Measurements from ENCODE around the gene MCEMP1. TPM values are rescaled to one million over a fixed set of nuclear protein-coding genes. Genes with fewer than 3 reads are reported as not detected.

MCEMP1 gene
- total RNA-seq, 2 experiments from 2014 or later = not detected

DNA sequence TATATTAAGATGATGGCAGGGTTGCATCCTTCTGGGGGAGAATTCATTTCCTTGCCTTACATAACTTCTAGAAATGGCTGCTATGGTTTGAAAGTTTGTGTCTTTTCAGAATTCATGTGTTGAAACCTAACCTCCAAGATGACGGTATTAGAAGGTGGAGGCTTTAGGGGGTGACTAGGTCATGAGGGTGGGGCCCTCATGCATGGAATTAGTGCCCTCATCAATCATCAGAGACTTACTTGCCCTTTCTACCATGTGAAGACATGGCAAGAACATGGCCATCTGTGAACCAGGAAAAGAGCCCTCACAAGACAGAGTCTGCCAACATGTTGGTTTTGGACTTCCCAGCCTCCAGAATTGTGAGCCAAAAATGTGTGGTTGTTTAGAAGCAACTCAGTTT lies 39.9 kb downstream of the MCEMP1 start:
- Mint-ChIP-seq H3K27me3 (no peaks in the 10 kb centered on the region), H3K36me3 (no peaks in the 10 kb centered on the region), H3K4me3 (no peak overlapping the region), H3K27ac (no peak overlapping the region), H3K9me3 (ENCODE audit: low read depth) (peaks cover 4% of the 10 kb centered on the region), H3K4me1 (peaks cover 8% of the 10 kb centered on the region)
- no peak for DNase-seq
- CTCF ChIA-PET = no interaction called here
- no peak for ATAC-seq

DNA sequence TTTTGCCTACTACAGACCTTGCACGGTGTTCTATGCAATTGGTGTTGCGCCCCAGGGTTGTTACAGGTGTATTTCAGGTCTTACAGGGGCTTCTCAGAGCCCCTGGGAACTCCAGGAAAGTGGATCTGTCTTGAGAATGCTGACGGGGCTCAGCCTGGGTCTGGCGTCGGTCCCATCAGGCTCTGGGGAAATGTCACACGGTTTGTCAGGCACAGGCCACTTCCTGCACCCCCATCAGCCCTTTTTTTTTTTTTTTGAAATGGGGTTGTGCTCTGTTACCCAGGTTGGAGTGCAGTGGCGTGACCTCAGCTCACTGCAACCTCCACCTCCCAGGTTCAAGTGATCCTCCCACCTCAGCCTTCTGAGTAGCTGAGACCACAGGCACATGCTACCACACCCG lies 41.8 kb downstream of the MCEMP1 start:
- H3K4me3 Mint-ChIP-seq = no peak overlapping the region
- H3K27me3 Mint-ChIP-seq = no peaks in the 10 kb centered on the region
- CTCF ChIA-PET = no interaction called here
- H3K4me1 Mint-ChIP-seq = peaks cover 8% of the 10 kb centered on the region
- peaks cover 4% of the 10 kb centered on the region for H3K9me3 Mint-ChIP-seq (ENCODE audit: low read depth)
- ATAC-seq = no peak
- no peaks in the 10 kb centered on the region for H3K36me3 Mint-ChIP-seq
- H3K27ac Mint-ChIP-seq = no peak overlapping the region
- DNase-seq = no peak

DNA sequence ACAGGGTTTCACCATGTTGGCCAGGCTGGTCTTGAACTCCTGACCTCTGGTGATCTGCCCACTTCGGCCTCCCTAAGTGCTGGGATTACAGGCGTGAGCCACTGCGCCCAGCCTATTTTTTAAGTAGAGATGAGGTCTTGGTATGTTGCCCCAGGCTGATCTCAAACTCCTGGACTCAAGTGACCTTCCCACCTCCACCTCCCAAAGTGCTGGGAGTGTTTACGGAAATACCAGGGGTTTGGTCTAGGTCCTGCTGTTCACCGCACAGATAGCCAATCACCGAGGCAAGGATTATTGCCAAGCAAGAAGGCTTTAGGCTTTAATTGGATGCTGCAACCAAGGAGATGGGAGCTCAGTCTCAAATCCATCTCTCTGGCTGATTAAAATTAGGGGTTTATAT lies 43.5 kb downstream of the MCEMP1 start:
- no peak overlapping the region for H3K27ac Mint-ChIP-seq
- DNase-seq (no peak), ATAC-seq (no peak)
- H3K9me3 Mint-ChIP-seq (ENCODE audit: low read depth) = peaks cover 4% of the 10 kb centered on the region
- H3K4me3 Mint-ChIP-seq = no peak overlapping the region
- H3K36me3 Mint-ChIP-seq = no peaks in the 10 kb centered on the region
- no peaks in the 10 kb centered on the region for H3K27me3 Mint-ChIP-seq
- H3K4me1 Mint-ChIP-seq = peaks cover 4% of the 10 kb centered on the region
- CTCF ChIA-PET = no interaction called here

DNA sequence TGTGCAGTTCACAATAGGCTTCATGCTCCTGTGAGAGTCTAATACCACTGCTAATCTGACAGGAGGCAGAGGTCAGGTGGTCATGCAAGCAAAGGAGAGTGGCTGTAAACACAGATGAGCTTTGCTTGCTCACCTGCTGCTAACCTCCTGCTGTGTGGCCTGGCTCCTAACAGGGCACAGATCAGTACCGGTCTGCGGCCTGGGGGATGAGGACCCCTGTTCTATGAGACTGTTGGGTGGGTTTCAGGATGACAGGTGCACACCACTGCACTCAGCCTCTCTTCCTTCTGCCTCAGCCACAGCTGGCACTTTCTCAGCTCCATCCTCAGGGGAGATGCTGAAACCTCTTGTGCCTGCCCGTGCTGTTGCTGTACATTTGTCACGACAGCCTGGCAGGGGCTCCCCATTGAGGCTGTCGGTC lies 45.4 kb downstream of the MCEMP1 start:
- Mint-ChIP-seq H3K4me1 (peaks cover 4% of the 10 kb centered on the region), H3K27me3 (peaks cover under 1% of the 10 kb centered on the region), H3K27ac (no peak overlapping the region), H3K9me3 (ENCODE audit: low read depth) (no peaks in the 10 kb centered on the region), H3K36me3 (no peaks in the 10 kb centered on the region), H3K4me3 (no peak overlapping the region)
- no peak for ATAC-seq
- DNase-seq = no peak
- CTCF ChIA-PET = no interaction called here

DNA sequence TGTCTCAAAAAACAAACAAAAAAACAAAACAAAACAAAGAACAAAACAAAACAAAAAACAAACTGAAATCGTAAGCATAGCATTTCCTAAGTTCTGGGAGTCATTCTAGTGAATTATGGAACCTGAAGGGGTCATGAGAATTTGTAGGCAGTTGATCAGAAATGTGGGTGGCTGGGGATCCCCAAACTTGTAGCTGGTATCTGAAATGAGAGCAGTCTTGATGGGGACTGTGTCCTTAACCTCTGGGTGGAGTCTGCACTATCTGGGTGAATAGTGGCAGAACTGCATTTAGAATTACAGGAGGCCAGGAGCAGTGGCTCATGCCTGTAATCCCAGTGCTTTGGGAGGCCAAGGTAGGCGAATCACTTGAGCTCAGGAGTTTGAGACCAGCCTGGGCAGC lies 48.9 kb downstream of the MCEMP1 start:
- Mint-ChIP-seq H3K9me3 (ENCODE audit: low read depth) (no peaks in the 10 kb centered on the region), H3K4me1 (no peaks in the 10 kb centered on the region), H3K36me3 (no peaks in the 10 kb centered on the region), H3K27me3 (peaks cover 29% of the 10 kb centered on the region), H3K4me3 (no peak overlapping the region), H3K27ac (no peak overlapping the region)
- CTCF ChIA-PET = interaction anchor here (0.6 kb wide), 1 partner anchor 11 kb away, joined by 3 read pairs; no protein-coding TSS in a partner anchor
- ATAC-seq (no peak), DNase-seq (no peak)

DNA sequence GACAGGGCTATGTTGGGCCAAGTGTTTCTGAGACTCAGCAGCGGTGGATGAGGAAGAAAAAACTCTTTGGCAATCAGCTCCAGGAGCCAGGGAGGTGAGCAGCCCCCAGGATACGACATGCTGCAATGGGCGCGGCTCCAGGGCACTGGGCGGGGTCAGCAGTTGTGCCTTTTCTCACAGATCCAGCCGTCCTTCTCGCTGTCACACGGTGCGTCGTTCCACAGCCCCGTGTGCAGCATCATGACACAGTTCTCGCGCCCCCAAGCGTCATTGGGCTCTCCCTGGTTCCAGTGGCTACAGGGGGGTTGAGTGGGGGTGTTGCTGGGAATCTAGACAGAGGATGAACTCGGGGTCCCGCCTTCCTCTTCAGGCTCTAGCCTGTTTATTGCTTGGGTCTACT lies 52.3 kb downstream of the MCEMP1 start:
- Mint-ChIP-seq H3K4me1 (no peaks in the 10 kb centered on the region), H3K27me3 (peaks cover 38% of the 10 kb centered on the region), H3K27ac (no peak overlapping the region), H3K4me3 (no peak overlapping the region), H3K9me3 (ENCODE audit: low read depth) (no peaks in the 10 kb centered on the region), H3K36me3 (no peaks in the 10 kb centered on the region)
- no peak for ATAC-seq
- CTCF ChIA-PET = interaction anchor here (1.5 kb wide), 1 partner anchor 48 kb away, joined by 3 read pairs; the partner anchor contains the start of gene TRAPPC5
- DNase-seq = no peak

Other genes starting within 250 kb of the MCEMP1 start
- 1 to 10 TPM in 1 of 2 experiments, under 1 TPM in 1; 0.58 to 1.9 TPM for gene PEX11G, start 188.1 kb upstream of the MCEMP1 start, total RNA-seq
- 10 to 100 TPM in 1 of 2 experiments, 1 to 10 TPM in 1; 8.9 to 11.3 TPM for gene ZNF358, start 161.0 kb upstream of the MCEMP1 start, total RNA-seq
- gene MCOLN1, start 154.5 kb upstream of the MCEMP1 start, total RNA-seq = 10 to 100 TPM; 15.8 to 20.7 TPM
- gene PNPLA6, start 141.4 kb upstream of the MCEMP1 start, total RNA-seq = 100 to 1,000 TPM; 160 to 184 TPM
- under 1 TPM; 0.15 to 0.30 TPM for gene CAMSAP3, start 81.2 kb upstream of the MCEMP1 start, total RNA-seq
- 10 to 100 TPM; 43.7 to 51.5 TPM for gene XAB2, start 47.5 kb upstream of the MCEMP1 start, total RNA-seq
- gene PET100, start 47.3 kb upstream of the MCEMP1 start, total RNA-seq = 100 to 1,000 TPM; 132 to 163 TPM
- gene PCP2, start 43.4 kb upstream of the MCEMP1 start, total RNA-seq = under 1 TPM; 0.56 to 0.99 TPM
- gene STXBP2, start 40.0 kb upstream of the MCEMP1 start, total RNA-seq = 100 to 1,000 TPM; 132 to 158 TPM
- not detected for gene RETN, start 8.0 kb upstream of the MCEMP1 start, total RNA-seq
- gene TRAPPC5, start 3.7 kb downstream of the MCEMP1 start, total RNA-seq = 10 to 100 TPM; 80.1 to 91.0 TPM
- under 1 TPM in 1 of 2 experiments, not detected in 1; 0.23 TPM for gene FCER2, start 25.0 kb downstream of the MCEMP1 start, total RNA-seq
- gene CLEC4G, start 55.0 kb downstream of the MCEMP1 start, total RNA-seq = not detected
- not detected for gene CD209, start 70.4 kb downstream of the MCEMP1 start, total RNA-seq
- not detected for gene CLEC4M, start 86.2 kb downstream of the MCEMP1 start, total RNA-seq
- gene EVI5L, start 153.1 kb downstream of the MCEMP1 start, total RNA-seq = 1 to 10 TPM; 6.0 to 6.1 TPM
- gene PRR36, start 197.3 kb downstream of the MCEMP1 start, total RNA-seq = under 1 TPM in 1 of 2 experiments, not detected in 1; 0.06 TPM
- not detected for gene LRRC8E, start 211.4 kb downstream of the MCEMP1 start, total RNA-seq
- 10 to 100 TPM; 38.0 to 41.6 TPM for gene MAP2K7, start 226.8 kb downstream of the MCEMP1 start, total RNA-seq
- 1 to 10 TPM; 7.7 to 9.1 TPM for gene TGFBR3L, start 237.7 kb downstream of the MCEMP1 start, total RNA-seq
- gene SNAPC2, start 243.2 kb downstream of the MCEMP1 start, total RNA-seq = 10 to 100 TPM; 18.0 to 24.0 TPM
- under 1 TPM in 1 of 2 experiments, not detected in 1; 0.23 TPM for gene CTXN1, start 249.0 kb downstream of the MCEMP1 start, total RNA-seq